HEK293 (cell line): ENCODE results near the gene TRIB2.
"Not testable (repeated sequence)": the region's sequence is repeated elsewhere in the genome, so short reads cannot be mapped to it uniquely, and the experiment has no call there.

Experiments
- CTCF ChIA-PET: fragments of 350-600 bp; formaldehyde crosslinking; extraction: SDS; loops from one replicate; lab custom pipeline; 2021; ENCODE audit warnings: antibody characterized with exemption; lab: Yijun Ruan, JAX
- POLR2A ChIA-PET: fragments of 300-600 bp; formaldehyde crosslinking; extraction: SDS; loops from one replicate; lab custom pipeline; 2020; ENCODE audit warnings: antibody characterized with exemption, inconsistent platforms; lab: Yijun Ruan, JAX
- H3K27ac ChIP-seq: fragments of 200-500 bp; sonication (Bioruptor generic); 2 replicates; pipeline ENCODE4 v1.5.1; 2014; ENCODE audit warnings: low read depth, low read length, control low read depth, inconsistent platforms; ENCODE audit errors: extremely low read depth
- H3K36me3 ChIP-seq, 2 experiments: fragments of 200-500 bp in 1 of 2; sonication (Bioruptor generic) in 1 of 2; 1 replicate in 1 of 2; 2 replicates in 1 of 2; pipeline ENCODE4 v1.5.1; 2014 to 2017; ENCODE audit warnings: inconsistent platforms in 2 of 2, low read length in 2 of 2; ENCODE audit not compliant: control insufficient read depth in 2 of 2, insufficient read depth in 1 of 2
- H3K4me1 ChIP-seq: fragments of 200-500 bp; sonication (Bioruptor generic); 2 replicates; pipeline ENCODE4 v1.5.1; 2014; ENCODE audit warnings: mild to moderate bottlenecking, low read length, inconsistent platforms; ENCODE audit not compliant: control insufficient read depth, insufficient read depth
- H3K4me3 ChIP-seq: 2 replicates; pipeline ENCODE4 v1.5.1; 2011; ENCODE audit warnings: low read depth, mild to moderate bottlenecking, control low read depth, low read length, moderate library complexity
- H3K9me3 ChIP-seq: fragments of 200-500 bp; sonication (Bioruptor generic); 2 replicates; pipeline ENCODE4 v1.5.1; 2014; ENCODE audit warnings: low read depth, low read length, inconsistent platforms; ENCODE audit not compliant: control insufficient read depth, insufficient read depth
- GLI2 ChIP-seq: fragments of 450-650 bp; formaldehyde crosslinking; IDR thresholded peaks from 2 replicates; pipeline ENCODE4; 2017; ENCODE audit warnings: missing biosample characterization, missing genetic modification characterization, low read depth, borderline replicate concordance
- GLIS1 ChIP-seq: fragments of 450-650 bp; formaldehyde crosslinking; IDR thresholded peaks from 2 replicates; pipeline ENCODE4 v1.5.1; 2016; ENCODE audit warnings: missing biosample characterization, missing genetic modification characterization
- ZBTB1 ChIP-seq: fragments of 450-650 bp; formaldehyde crosslinking; IDR thresholded peaks from 2 replicates; pipeline ENCODE4 v1.5.1; 2016; ENCODE audit warnings: missing biosample characterization, missing genetic modification characterization
- ZNF19 ChIP-seq: fragments of 450-650 bp; formaldehyde crosslinking; IDR thresholded peaks from 2 replicates; pipeline ENCODE4; 2016; ENCODE audit warnings: missing biosample characterization, missing genetic modification characterization, low read depth
- ZNF292 ChIP-seq: fragments of 450-650 bp; formaldehyde crosslinking; IDR thresholded peaks from 2 replicates; pipeline ENCODE4 v1.5.1; 2016; ENCODE audit warnings: low read depth, missing biosample characterization, missing genetic modification characterization, borderline replicate concordance
- ZNF302 ChIP-seq: fragments of 450-650 bp; formaldehyde crosslinking; IDR thresholded peaks from 2 replicates; pipeline ENCODE4 v1.5.1; 2016; ENCODE audit warnings: missing biosample characterization, missing genetic modification characterization, low read depth
- ZNF501 ChIP-seq: fragments of 450-650 bp; formaldehyde crosslinking; IDR thresholded peaks from 2 replicates; pipeline ENCODE4 v1.5.1; 2016; ENCODE audit warnings: missing biosample characterization, missing genetic modification characterization
- ZNF510 ChIP-seq: fragments of 450-650 bp; formaldehyde crosslinking; IDR thresholded peaks from 2 replicates; pipeline ENCODE4 v1.5.1; 2018; ENCODE audit warnings: mild to moderate bottlenecking, missing genetic modification characterization, missing biosample characterization; ENCODE audit not compliant: insufficient replicate concordance
- ZNF548 ChIP-seq: fragments of 450-650 bp; formaldehyde crosslinking; IDR thresholded peaks from 2 replicates; pipeline ENCODE4 v1.5.1; 2016; ENCODE audit warnings: missing biosample characterization, missing genetic modification characterization
- TF ChIP-seq, protein P1 (sequence below): fragments of 450-650 bp; formaldehyde crosslinking; IDR thresholded peaks from 2 replicates; pipeline ENCODE4 v1.5.1; 2016; ENCODE audit warnings: missing biosample characterization, missing genetic modification characterization
- TF ChIP-seq, protein P2 (sequence below): fragments of 450-650 bp; formaldehyde crosslinking; IDR thresholded peaks from 2 replicates; pipeline ENCODE4 v1.5.1; 2016; ENCODE audit warnings: missing biosample characterization, missing genetic modification characterization
- TF ChIP-seq, protein P3 (sequence below): IDR thresholded peaks from 2 replicates; pipeline ENCODE4 v1.6.1; 2011; ENCODE audit warnings: mild to moderate bottlenecking, low read depth, low read length, borderline replicate concordance

TRIB2 gene

DNA sequence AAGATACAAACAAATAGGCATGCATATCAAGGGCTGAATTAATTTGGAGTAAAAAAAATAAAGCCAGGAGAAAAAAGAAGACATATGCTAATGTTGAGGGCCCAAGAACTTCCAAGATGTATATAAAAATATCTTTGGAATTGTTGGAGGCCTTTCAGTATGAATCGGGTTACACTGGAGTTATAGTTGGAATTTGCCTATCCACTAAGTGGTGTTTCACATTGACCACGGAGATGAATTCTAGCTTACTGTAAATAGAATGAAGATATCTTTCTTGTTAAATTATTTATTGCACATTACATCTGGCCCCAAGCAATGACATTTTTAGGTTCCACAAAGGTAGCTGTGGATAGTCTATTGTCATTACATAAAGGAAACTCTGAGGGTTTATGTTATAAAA lies 38.5 kb upstream of the TRIB2 start (continued):
- TF ChIP-seq ZNF501 (tag by site-specific recombination): no peak
- TF ChIP-seq ZNF548 (tag by site-specific recombination): no peak
- no peak for TF ChIP-seq ZBTB1 (tag by site-specific recombination)

DNA sequence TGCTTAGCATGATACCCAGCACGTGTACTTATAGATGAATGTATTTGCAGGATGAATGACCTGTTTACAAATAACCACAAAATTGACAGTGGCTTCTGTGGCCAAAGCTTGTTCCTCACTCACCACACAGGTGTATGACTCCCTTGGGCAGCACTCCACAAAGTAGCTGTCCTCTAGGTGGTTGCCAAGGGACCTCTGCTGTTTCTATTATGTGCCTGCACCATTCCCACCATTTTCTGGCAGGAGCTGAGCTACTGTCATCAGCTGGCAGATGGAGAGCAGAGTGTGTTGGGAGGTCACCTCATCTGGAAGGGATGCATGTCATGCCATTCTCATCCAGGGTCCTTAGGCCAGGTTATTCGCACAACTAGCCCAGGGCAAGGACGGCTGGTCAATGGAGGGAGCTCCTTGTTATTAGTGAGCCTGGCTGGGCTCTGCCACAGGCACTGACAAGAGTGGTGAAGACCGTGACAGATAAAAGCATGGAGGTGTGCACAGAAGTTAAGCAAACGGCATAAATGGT lies 37.1 kb upstream of the TRIB2 start:
- H3K27ac ChIP-seq: no peak overlapping the region
- CTCF ChIA-PET: interaction anchor here (0.7 kb wide), 1 partner anchor 316 kb away, joined by 4 read pairs; no protein-coding TSS in a partner anchor
- POLR2A ChIA-PET: no interaction called here

DNA sequence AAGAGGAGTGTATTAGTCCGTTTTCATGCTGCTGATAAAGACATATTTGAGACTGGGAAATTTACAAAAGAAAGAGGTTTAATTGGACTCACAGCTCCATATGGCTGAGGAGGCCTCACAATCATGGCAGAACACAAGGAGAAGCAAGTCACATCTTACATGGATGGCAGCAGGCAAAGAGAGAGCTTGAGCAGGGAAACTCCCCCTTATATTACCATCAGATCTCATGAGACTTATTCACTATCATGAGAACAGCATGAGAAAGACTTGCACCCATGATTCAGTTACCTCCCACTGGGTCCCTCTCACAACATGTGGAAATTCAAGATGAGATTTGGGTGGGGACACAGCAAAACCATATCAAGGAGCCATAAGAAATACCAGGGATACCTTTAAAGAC lies 36.6 kb upstream of the TRIB2 start:
- CTCF ChIA-PET: interaction anchor here (0.7 kb wide), 1 partner anchor 315 kb away, joined by 4 read pairs; no protein-coding TSS in a partner anchor
- H3K36me3 ChIP-seq, H3K27ac ChIP-seq, H3K4me3 ChIP-seq, POLR2A ChIA-PET, H3K9me3 ChIP-seq, H3K4me1 ChIP-seq: not testable (repeated sequence)

More for the DNA sequence above, 37.1 kb upstream of the TRIB2 start:
- Histone ChIP-seq H3K36me3 (no peaks in the 10 kb centered on the region), H3K9me3 (no peaks in the 10 kb centered on the region), H3K4me1 (no peaks in the 10 kb centered on the region)
- TF ChIP-seq GLI2 (tag by site-specific recombination): no peak
- TF ChIP-seq ZNF19 (tag by site-specific recombination): no peak
- TF ChIP-seq, protein P1, sequence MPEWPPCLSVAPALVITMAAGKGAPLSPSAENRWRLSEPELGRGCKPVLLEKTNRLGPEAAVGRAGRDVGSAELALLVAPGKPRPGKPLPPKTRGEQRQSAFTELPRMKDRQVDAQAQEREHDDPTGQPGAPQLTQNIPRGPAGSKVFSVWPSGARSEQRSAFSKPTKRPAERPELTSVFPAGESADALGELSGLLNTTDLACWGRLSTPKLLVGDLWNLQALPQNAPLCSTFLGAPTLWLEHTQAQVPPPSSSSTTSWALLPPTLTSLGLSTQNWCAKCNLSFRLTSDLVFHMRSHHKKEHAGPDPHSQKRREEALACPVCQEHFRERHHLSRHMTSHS (tag by site-specific recombination): no peak
- TF ChIP-seq ZNF302: no peak
- TF ChIP-seq, protein P2, sequence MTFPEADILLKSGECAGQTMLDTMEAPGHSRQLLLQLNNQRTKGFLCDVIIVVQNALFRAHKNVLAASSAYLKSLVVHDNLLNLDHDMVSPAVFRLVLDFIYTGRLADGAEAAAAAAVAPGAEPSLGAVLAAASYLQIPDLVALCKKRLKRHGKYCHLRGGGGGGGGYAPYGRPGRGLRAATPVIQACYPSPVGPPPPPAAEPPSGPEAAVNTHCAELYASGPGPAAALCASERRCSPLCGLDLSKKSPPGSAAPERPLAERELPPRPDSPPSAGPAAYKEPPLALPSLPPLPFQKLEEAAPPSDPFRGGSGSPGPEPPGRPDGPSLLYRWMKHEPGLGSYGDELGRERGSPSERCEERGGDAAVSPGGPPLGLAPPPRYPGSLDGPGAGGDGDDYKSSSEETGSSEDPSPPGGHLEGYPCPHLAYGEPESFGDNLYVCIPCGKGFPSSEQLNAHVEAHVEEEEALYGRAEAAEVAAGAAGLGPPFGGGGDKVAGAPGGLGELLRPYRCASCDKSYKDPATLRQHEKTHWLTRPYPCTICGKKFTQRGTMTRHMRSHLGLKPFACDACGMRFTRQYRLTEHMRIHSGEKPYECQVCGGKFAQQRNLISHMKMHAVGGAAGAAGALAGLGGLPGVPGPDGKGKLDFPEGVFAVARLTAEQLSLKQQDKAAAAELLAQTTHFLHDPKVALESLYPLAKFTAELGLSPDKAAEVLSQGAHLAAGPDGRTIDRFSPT: no peak
- TF ChIP-seq GLIS1: no peak
- TF ChIP-seq, protein P3, sequence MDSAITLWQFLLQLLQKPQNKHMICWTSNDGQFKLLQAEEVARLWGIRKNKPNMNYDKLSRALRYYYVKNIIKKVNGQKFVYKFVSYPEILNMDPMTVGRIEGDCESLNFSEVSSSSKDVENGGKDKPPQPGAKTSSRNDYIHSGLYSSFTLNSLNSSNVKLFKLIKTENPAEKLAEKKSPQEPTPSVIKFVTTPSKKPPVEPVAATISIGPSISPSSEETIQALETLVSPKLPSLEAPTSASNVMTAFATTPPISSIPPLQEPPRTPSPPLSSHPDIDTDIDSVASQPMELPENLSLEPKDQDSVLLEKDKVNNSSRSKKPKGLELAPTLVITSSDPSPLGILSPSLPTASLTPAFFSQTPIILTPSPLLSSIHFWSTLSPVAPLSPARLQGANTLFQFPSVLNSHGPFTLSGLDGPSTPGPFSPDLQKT: no peak
- TF ChIP-seq, all 188 proteins: peak for 0
- H3K4me3 ChIP-seq: no peak overlapping the region

DNA sequence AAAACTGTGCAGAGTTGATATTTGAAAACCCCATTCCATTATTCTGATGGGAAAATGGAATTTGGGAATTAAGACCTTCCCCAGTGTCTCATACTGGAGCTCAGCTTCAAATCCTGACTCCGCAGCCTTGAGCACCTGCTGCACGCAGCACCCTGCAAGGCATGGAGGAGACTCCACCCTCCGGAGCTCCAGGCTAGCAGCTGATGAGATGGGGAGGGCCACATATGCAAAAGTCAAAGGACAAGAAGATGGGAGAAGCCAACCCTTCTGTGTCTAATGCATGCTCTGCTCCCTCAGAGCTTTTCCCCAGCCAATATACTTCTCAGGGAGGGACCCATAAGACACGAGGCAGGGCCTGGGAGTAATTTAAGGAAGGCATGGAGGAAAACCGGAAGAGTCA lies 34.7 kb upstream of the TRIB2 start:
- Histone ChIP-seq H3K4me3 (no peak overlapping the region), H3K36me3 (no peaks in the 10 kb centered on the region), H3K27ac (no peak overlapping the region), H3K9me3 (no peaks in the 10 kb centered on the region), H3K4me1 (no peaks in the 10 kb centered on the region)
- ChIA-PET POLR2A (no interaction called here), CTCF (no interaction called here)
- TF ChIP-seq ZNF510 (tag by site-specific recombination): no peak
- no peak for TF ChIP-seq ZNF292
